GDM1 (cell line): ENCODE data around the gene VCX.
"Not testable (repeated sequence)": the region's sequence is repeated elsewhere in the genome, so short reads cannot be mapped to it uniquely, and the experiment has no call there.

Experiments used
- DNase-seq: peaks from one replicate; lab custom pipeline; 2025; lab: John Stamatoyannopoulos, UW

Gene VCX

DNA sequence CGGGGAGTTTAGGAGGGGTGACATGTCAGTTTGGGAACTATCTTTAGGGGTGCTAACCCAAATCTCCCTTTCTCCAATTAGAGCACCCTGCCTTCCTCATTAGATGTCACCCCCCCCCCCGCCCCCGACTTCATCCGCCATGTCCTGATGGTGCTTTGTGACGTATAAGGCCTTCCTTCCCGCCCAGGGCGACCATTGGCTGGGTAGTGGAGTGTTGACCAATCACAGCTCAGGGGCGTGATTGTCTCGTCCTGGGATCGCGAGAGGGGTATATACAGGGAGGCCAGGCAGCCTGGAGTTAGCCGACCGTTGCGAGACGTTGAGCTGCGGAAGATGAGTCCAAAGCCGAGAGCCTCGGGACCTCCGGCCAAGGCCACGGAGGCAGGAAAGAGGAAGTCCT lies at the start of gene VCX:
TSS of gene VCX (plus strand) at position 301 of the 400 bp plus-strand sequence. CDS start at position 334, 33 bp downstream.
- not testable (repeated sequence) for DNase-seq

DNA sequence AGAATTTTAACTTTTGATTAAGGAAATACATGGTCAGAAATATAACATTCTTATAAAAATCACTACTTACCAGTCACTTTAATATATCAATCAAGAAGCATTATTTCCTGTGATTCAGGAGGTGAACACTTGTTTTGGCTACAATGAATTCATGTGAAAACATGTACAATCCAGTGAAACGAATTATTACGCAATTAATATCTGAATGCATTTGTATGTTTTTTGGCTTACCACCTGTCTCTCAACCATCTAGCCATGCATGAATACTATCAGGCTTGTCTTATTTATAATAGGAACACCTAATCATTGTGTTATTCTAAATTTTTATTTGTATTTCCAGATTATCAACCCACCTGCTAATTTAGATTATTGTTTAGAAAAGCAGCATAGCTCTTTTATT lies 44.6 kb upstream of the VCX start:
- DNase-seq: no peak

DNA sequence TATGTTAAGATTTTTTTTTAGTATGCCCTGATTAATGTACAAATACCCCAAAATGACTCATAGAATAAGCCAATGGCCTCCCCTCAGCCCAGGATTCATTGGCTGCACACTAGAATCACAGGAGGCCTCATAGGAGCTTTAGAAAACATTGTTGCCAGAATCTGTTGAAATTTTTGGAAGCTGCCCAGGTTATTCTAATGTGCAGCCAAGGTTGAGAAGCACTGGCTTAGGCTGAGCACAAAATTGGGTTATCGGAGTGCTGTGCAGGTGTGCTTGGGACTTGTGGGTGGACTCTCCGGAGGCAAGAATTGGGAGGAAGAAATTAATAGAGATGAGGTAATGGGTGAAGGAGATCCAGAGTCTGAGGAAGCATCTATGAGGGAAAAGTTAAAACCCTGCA lies 41.3 kb upstream of the VCX start:
- DNase-seq: no peak

DNA sequence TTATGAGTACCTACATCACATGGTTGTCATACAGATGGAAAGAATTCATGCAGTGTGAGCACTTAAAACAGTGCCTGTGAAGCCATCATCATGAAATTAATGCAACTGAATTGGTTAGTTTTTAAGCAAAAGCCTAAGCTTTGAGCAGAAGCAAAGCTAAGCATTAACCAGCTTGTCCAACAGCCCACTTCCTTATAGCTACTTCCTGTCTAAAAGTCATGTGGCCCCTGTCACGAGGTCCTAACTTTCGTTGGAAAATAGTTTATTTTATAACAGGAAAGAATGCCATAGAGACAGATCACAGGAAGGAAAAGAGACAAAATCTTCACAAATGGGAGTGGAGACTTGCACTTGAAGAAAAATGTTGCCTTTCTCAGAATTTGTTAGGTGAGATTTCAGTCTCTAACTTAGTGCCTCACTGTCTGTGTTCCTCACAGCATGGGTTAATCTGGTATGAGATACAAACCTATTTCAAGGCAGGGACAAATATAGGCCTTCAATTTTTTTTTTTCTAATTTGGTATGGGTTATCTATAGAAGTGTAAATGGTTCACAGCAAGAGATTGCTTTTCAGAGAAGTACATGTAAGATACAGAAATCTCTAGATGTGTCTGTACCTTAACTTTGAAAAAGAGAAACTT lies 27.7 kb upstream of the VCX start:
- DNase-seq: no peak

DNA sequence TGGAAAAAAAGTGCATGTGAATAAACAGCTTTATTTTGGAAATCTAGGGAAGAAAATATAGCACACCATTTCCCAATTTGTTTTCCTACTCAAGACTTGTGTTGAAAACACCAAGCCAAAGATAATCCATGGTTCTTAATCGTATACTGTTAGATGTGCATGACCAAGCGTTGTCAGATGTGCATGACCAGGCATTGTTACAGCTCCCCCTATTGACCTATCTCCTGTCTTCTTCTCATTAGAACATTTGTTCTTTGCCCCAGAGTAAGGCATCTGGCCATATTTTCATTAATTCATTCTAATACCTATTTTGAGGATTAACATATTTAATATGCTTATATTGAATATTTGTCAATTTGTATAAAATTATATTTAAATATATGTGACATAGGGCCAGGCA lies 14.4 kb upstream of the VCX start:
- DNase-seq: no peak

DNA sequence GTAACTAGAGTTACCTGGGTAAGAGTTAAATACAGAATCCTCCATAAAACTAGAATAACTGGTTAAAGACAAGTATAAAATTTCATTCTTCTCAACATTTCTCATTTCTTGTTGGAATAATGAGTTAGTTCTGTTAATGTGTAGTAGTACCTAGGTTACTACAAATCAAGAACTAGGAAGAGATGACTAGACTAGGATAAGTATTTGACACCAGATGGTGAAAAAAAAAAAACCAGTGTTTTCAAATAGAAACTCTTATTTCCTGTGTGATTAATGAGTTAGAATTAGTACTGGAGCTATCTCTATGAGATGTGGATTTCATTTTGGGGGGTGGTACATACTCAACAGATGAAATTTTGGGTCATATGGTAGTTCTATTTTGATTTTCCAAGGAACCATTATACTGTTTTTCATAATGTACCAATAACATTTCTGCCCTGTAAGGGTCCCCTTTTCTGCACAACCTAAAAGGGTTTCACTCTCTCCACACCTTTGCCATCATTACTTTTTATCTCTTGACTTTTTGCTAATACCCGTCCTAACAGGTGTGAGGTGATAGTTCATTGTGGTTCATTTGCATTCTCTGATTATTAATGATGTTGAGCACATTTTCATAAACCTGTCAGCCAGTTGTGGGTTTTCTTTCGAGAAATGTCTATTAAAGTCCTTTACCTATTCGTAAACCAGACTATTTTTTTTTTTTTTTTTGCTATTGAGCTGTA lies 1.7 kb upstream of the VCX start:
- DNase-seq: no peak

- no peak for DNase-seq
These were observed 9.2 kb downstream of the VCX start for GRCh38 chrX:7852166-7852565.

GRCh38 chrX:7872042-7872441 lies 29.1 kb downstream of the VCX start:
- DNase-seq: no peak

DNA sequence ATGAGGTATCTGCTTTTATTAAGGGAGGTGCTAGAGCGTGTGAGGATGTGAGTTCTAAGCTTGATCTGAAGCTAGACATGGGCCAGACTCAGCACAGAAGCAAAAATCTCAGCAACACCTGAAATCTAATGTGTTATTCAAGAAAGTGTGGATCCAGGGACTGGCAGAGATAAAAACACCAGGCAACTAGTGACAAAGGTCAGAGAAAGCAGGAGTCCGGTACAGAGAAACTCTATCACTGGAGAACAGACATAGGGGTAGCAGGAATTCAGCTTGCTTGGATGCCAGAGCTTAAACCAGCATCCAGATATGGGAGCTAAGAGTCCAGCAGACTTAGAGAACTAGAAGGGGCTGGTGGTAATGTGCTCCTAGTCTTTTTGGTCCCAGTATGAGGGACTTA lies 34.0 kb downstream of the VCX start:
- DNase-seq: no peak

- no peak for DNase-seq
These were observed 46.2 kb downstream of the VCX start for GRCh38 chrX:7889135-7889534.

DNA sequence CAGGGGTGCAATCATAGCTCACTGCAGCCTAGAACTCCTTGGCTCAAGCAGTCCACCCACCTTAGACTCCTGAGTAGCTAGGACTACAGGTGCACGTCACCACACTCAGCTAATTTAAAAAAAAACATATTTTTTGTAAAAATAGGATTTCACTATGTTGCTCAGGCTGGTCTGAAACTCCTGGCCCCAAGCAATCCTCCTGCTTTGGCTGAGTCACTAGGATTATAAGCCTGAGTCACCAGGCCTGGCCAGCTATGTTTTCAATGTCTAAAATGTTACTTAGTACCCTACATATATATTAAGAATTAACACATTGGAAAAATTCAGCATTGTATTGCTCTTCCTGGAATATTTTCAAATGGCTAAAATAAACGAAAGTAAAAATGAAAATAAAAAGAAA lies 46.7 kb downstream of the VCX start:
- no peak for DNase-seq

GRCh38 chrX:7891928-7892327 lies 49.0 kb downstream of the VCX start:
- DNase-seq: no peak
